ENCODE data around the gene CSNK1E. TPM values are rescaled to one million over a fixed set of nuclear protein-coding genes. Genes with fewer than 3 reads are reported as not detected.

The CSNK1E gene
- total RNA-seq, 1 donor from 2014 or later: 176 TPM

DNA sequence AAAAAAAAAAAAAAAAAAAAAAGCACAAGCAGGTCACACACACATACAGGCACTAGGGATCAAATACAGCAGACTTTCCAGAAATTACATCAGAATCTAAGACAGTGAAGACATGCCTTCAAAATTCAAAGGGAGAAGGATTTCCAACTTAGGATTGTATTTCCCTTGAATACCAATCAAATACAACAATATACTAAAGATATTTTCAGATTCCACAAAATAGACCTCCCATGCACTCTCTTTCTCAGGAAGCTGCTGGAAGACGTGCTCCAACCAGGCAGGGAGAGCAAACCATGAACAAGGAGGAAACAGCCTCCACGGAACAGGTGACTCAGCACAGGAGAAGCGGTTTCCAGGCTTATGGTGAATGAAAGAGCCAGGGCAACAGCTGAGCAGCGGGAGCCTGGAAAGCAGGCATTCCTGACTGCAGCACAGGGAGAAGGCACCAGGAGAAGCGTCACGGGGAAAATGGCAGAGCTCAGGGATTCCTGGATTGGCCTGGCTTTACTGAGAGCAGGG, 76.4 kb downstream of the CSNK1E start:
- TF ChIP-seq CTCF (IDR thresholded peaks at IDR 0.05): no peak

More for the DNA sequence above, 76.4 kb downstream of the CSNK1E start:
- Mint-ChIP-seq H3K36me3 (ENCODE audit: unreplicated experiment) (peaks cover 6% of the 10 kb centered on the region), H3K27me3 (ENCODE audit: unreplicated experiment) (no peaks in the 10 kb centered on the region), H3K4me3 (ENCODE audit: unreplicated experiment) (peak overlapping the region; percentile 41), H3K4me1 (ENCODE audit: unreplicated experiment) (peaks cover 54% of the 10 kb centered on the region), H3K27ac (ENCODE audit: unreplicated experiment) (peak overlapping the region; percentile 90), H3K9me3 (ENCODE audit: unreplicated experiment) (no peaks in the 10 kb centered on the region)
- DNase-seq (ENCODE audit: extremely low spot score, unreplicated experiment): no peak

Other genes with a start within 250 kb of the CSNK1E start
- gene SLC16A8, start 233.2 kb downstream of the CSNK1E start, total RNA-seq: not detected in 2 replicates
- gene BAIAP2L2, start 206.7 kb downstream of the CSNK1E start, total RNA-seq: 0.39 and 0.48 TPM in 2 replicates
- gene PLA2G6, start 135.6 kb downstream of the CSNK1E start, total RNA-seq: 41.6 and 48.8 TPM in 2 replicates
- 9.9 and 17.0 TPM in 2 replicates for gene MAFF, start 115.4 kb downstream of the CSNK1E start, total RNA-seq
- 88.0 and 90.5 TPM in 2 replicates for gene TMEM184B, start 44.4 kb downstream of the CSNK1E start, total RNA-seq
- 0.43 and 0.57 TPM in 2 replicates for gene KCNJ4, start 137.8 kb upstream of the CSNK1E start, total RNA-seq
- 39.3 and 49.3 TPM in 2 replicates for gene KDELR3, start 150.7 kb upstream of the CSNK1E start, total RNA-seq
- gene DDX17, start 188.9 kb upstream of the CSNK1E start, total RNA-seq: 439 and 466 TPM in 2 replicates